Activated naive CD4-positive, alpha-beta T cell treated with anti-CD3 and anti-CD28 coated beads, Interleukin-2, amount 50 U/mL, for 72 hours (primary cell): ENCODE data around the gene ERN2. TPM values are rescaled to one million over a fixed set of nuclear protein-coding genes. Genes with fewer than 3 reads are reported as not detected.
A peak's percentile ranks its signal among the peaks of the same experiment; 100 is the strongest.

Experiments used
- ATAC-seq, 2 donors: fragments of 150-1000 bp; cut with Tn5 transposase; 2 replicates each; pipeline ENCODE4 v1.10.0; 2021; ENCODE audit warnings: mild to moderate bottlenecking in 2 of 2, moderate library complexity in 2 of 2
- DNase-seq, 2 donors: peaks; one replicate each; pipeline ENCODE4 v3.0.0; 2021 to 2022; ENCODE audit warnings: low spot score in 2 of 2
- H3K27ac Mint-ChIP-seq, 2 donors: one replicate each; pipeline ENCODE4 v1.8.0; 2022; ENCODE audit warnings: mild to moderate bottlenecking in 2 of 2, mixed read lengths in 2 of 2
- H3K36me3 Mint-ChIP-seq, 2 donors: one replicate each; pipeline ENCODE4 v1.8.0; 2022; ENCODE audit warnings: mixed read lengths in 2 of 2
- H3K9me3 Mint-ChIP-seq, 2 donors: one replicate each; pipeline ENCODE4 v1.8.0; 2022; ENCODE audit warnings: mixed read lengths in 2 of 2
- total RNA-seq, 2 donors: library from RNA; stranded (reverse); gene quantifications; one replicate each; pipeline ENCODE4 v1.2.3, GENCODE V29; 2022

The ERN2 gene
- total RNA-seq, 2 donors from 2014 or later, result not detected

GRCh38 chr16:23676924-23677480, 36.0 kb downstream of the ERN2 start:
- no peaks in the 10 kb centered on the region for H3K9me3 Mint-ChIP-seq
- H3K27ac Mint-ChIP-seq, result no peak overlapping the region
- peaks cover 19 to 28% of the 10 kb centered on the region in 2 donors for H3K36me3 Mint-ChIP-seq
- DNase-seq (no peak), ATAC-seq (no peak)

DNA sequence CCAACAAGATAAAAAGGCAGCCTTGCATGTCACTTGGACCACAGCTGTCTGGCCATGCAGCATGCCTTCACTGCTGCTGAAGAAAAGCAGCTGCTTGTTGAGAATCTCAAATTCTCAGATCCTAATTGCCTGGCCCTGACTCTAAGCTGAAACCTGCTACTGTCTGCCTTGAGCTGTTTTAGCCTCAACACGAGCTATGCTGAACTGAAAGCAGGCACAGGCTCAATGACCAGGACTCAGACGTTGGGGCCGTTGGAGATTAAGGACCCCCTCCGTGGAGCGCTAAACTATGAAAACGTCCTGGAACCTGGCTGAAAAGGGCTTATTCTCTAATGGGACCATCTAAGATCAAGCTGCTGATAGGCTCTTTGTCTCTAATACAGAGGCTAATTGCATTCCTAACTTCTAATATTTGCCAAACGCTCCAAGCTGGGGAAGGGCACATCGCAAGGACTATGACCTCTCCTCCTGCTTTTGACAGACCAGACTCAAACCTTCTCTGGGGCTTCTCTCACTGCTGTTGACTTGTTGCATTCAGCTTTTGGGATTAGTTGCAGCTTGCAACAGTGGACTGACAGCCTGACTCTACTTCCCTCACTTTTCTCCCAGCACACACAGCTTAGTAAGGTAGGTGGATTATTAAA, 38.9 kb downstream of the ERN2 start:
- peaks cover 16 to 35% of the 10 kb centered on the region in 2 donors for H3K36me3 Mint-ChIP-seq
- no peak overlapping the region for H3K27ac Mint-ChIP-seq
- DNase-seq, result no peak
- no peaks in the 10 kb centered on the region for H3K9me3 Mint-ChIP-seq
- ATAC-seq, result no peak

DNA sequence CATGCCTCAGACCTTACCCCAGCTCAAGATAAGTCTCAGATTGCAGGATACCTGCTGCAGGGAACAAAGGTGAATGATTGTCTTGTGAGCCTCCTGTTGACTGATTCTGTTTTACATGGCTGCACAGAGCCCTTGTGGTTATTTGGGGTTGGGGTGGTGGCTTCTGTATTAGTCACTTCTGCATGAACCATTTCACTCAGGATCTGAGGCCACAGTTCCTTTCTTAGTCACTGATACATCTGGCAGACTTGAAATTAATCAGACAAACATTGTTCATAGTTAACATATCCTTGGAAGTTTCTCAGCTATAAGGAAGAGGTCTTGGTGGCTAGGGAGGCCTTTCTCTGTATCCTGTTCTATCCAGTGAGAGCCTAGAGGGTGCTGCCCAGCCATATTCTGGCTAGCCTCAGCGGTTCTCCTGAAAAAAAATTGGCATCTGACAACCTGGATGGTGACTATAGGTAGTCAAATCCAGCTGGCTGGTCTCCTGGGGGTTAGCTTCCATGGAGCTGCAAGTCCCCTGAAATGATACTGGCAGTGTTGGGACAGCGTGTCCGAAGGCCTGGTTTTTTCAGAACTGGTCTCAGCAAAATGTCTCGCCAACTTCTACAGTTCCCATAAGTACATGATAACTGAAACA, 42.8 kb downstream of the ERN2 start:
- ATAC-seq (peak; percentile 98 to 99), DNase-seq (peak in 1 of 2 donors; percentile 60)
- Mint-ChIP-seq H3K27ac (peak overlapping the region; percentile 38 to 76), H3K36me3 (peaks cover 35 to 61% of the 10 kb centered on the region in 2 donors), H3K9me3 (no peaks in the 10 kb centered on the region)

DNA sequence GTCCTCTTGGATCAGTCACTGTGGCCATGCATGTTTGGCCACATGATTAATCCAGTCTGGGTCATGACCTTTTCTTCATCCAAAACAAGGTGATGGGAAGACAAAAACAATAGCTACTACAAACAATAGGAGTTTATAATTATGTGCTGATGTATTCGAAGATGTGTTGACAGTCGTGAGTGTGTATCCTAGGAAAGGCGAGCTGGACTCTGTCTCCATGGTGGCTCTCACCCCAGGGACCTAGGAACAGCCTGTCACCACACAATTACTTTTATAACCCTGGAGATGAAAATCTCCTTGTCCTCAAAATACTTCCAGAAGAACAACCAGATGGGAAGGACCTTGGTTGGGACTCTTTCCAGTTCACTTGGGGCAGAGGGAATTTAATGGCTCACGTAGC, 44.1 kb downstream of the ERN2 start:
- no peak for ATAC-seq
- no peak for DNase-seq
- Mint-ChIP-seq H3K9me3 (no peaks in the 10 kb centered on the region), H3K27ac (no peak overlapping the region), H3K36me3 (peaks cover 43 to 70% of the 10 kb centered on the region in 2 donors)

GRCh38 chr16:23668225-23668624, 44.8 kb downstream of the ERN2 start:
- no peaks in the 10 kb centered on the region for H3K9me3 Mint-ChIP-seq
- DNase-seq, result no peak
- no peak for ATAC-seq
- peaks cover 43 to 70% of the 10 kb centered on the region in 2 donors for H3K36me3 Mint-ChIP-seq
- no peak overlapping the region for H3K27ac Mint-ChIP-seq

- H3K36me3 Mint-ChIP-seq, result peaks cover 43 to 68% of the 10 kb centered on the region in 2 donors
- no peaks in the 10 kb centered on the region for H3K9me3 Mint-ChIP-seq
- no peak overlapping the region for H3K27ac Mint-ChIP-seq
- no peak for ATAC-seq
- no peak for DNase-seq
These were observed 45.7 kb downstream of the ERN2 start for GRCh38 chr16:23667355-23667659.

DNA sequence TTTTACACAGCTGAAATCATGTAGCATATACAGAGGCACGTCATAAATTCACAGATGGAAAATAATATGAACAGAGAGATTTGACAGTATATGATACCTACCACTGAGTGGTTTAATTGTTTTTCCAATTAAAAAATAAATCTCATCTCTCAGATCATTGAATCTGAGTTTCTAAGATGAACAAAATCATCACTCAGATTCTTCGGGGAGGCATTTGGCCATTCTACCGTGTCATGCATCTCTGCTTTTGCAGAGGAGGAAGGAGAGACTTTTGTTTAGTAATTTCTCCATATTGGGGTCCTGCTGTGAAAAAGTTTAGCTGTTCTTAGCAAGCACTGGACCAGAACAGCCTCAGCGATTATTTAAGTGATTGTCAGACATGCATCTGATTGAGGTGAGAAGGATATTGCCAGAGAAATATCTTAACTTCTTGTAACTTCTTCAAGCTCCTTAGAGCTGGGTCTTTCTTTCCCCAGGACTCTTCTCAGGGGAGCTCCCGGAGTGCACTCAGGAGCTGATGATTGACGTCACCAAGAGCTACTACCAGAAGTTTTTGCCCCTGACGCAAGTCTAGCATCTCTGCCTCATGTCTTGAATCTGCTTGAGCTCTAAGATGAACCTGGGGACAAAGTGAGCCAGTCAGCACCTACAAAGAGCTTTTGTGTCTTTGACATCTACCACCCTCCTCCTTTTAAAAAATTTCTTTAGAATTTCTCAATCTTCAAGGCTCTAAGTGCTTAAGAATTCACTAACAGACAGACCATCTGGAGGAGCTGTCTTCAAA, 46.3 kb downstream of the ERN2 start:
- DNase-seq, result no peak
- Mint-ChIP-seq H3K36me3 (peaks cover 43 to 67% of the 10 kb centered on the region in 2 donors), H3K9me3 (no peaks in the 10 kb centered on the region), H3K27ac (no peak overlapping the region)
- ATAC-seq, result no peak

GRCh38 chr16:23663918-23664317, 49.1 kb downstream of the ERN2 start:
- DNase-seq, result no peak
- Mint-ChIP-seq H3K9me3 (no peaks in the 10 kb centered on the region), H3K36me3 (peaks cover 41 to 52% of the 10 kb centered on the region in 2 donors), H3K27ac (no peak overlapping the region)
- ATAC-seq, result peak; percentile 78 to 88

DNA sequence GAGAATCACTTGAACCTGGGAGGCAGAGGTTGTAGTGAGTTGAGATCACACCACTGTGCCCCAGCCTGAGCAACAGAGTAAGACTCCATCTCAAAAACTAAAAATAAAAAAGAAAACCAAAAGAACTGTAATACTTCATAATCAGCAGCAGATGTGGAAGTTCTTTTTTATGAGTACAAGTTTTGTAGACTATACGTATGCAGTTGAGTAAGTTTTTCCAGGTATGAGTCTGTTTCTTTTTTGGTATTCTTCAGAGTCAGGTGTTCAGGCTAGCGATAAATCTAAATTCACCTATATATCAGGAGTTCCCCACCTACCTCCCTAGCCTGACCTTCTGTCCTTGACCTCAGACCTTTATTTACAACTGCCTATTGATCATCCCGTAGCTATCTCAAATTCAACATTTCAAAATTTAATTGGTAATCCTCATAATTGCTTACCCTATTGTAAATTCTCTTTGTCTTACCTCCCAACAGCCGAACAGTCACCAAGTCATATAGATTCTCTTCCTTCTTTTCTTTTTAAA, 61.0 kb downstream of the ERN2 start:
- peak; percentile 79 to 83 for ATAC-seq
- peaks cover 8 to 32% of the 10 kb centered on the region in 2 donors for H3K36me3 Mint-ChIP-seq
- peak overlapping the region; percentile 69 to 90 for H3K27ac Mint-ChIP-seq
- no peak for DNase-seq
- no peaks in the 10 kb centered on the region for H3K9me3 Mint-ChIP-seq

GRCh38 chr16:23650674-23651416, 62.2 kb downstream of the ERN2 start:
- peaks cover 15 to 44% of the 10 kb centered on the region in 2 donors for H3K36me3 Mint-ChIP-seq
- DNase-seq (no peak), ATAC-seq (peak; percentile 88 to 91)
- no peaks in the 10 kb centered on the region for H3K9me3 Mint-ChIP-seq
- peak overlapping the region; percentile 65 to 69 for H3K27ac Mint-ChIP-seq

GRCh38 chr16:23642246-23642774, 70.7 kb downstream of the ERN2 start:
- ATAC-seq (no peak), DNase-seq (no peak)
- Mint-ChIP-seq H3K9me3 (peaks cover 0 to 4% of the 10 kb centered on the region in 2 donors), H3K27ac (peak overlapping the region; percentile 95 to 99), H3K36me3 (peaks cover 44 to 50% of the 10 kb centered on the region in 2 donors)

GRCh38 chr16:23640931-23641765, 71.9 kb downstream of the ERN2 start, which contains the start of the genes DCTN5 and PALB2:
TSS of gene DCTN5 (plus strand) at chr16:23641466. CDS start at chr16:23641543, 77 bp downstream.
TSS of gene PALB2 (minus strand) at chr16:23641310. CDS start at chr16:23641157, 153 bp downstream.
- H3K27ac Mint-ChIP-seq, result peak within 1 kb of the TSS; percentile 95 to 99
- H3K9me3 Mint-ChIP-seq, result peaks cover 0 to 4% of the 10 kb centered on the region in 2 donors
- peak; percentile 86 to 96 for DNase-seq
- H3K36me3 Mint-ChIP-seq, result peaks cover 40 to 41% of the 10 kb centered on the region in 2 donors
- peak; percentile 99 for ATAC-seq

DNA sequence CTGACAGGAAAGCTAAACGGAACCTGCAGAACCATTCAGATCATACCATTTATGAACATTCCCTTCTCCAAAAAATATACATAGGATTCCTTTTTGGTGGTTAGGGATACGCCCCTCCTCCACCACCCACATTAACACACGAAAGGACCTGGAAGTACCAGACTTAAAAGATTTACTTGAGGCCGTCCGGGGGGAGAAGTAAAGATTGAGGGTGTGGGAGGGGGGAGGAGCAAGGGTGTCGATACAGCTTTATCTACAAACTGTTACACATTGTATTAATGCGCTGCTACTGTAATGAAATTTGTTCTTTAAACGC, 72.4 kb downstream of the ERN2 start:
- Mint-ChIP-seq H3K9me3 (peaks cover 0 to 3% of the 10 kb centered on the region in 2 donors), H3K27ac (peak overlapping the region; percentile 95 to 99)
- ATAC-seq, result peak in 1 of 2 donors; percentile 4

More for the DNA sequence above, 72.4 kb downstream of the ERN2 start:
- DNase-seq, result no peak
- H3K36me3 Mint-ChIP-seq, result peaks cover 34 to 35% of the 10 kb centered on the region in 2 donors
